ENCODE results near the gene MTPN.

MTPN gene

GRCh38 chr7:135886345-135887132 lies 90.6 kb downstream of the MTPN start:
- DNase-seq (ENCODE audit: extremely low read depth, insufficient read length) = no peak
- no peaks in the 10 kb centered on the region for H3K27me3 ChIP-seq (replicated peaks; ENCODE audit: control insufficient read depth, insufficient read depth, low read length)
- no peak overlapping the region for H3K4me3 ChIP-seq (replicated peaks; ENCODE audit: low read depth, low read length)
- TF ChIP-seq CTCF (IDR thresholded peaks at IDR 0.05; ENCODE audit: insufficient read depth, low read length, poor library complexity, severe bottlenecking) = no peak
- no peaks in the 10 kb centered on the region for H3K36me3 ChIP-seq (ENCODE audit: control insufficient read depth, insufficient read depth, low read length)

GRCh38 chr7:135884495-135885232 lies 92.5 kb downstream of the MTPN start:
- DNase-seq (ENCODE audit: extremely low read depth, insufficient read length) = no peak
- no peak for TF ChIP-seq CTCF (IDR thresholded peaks at IDR 0.05; ENCODE audit: insufficient read depth, low read length, poor library complexity, severe bottlenecking)
- no peaks in the 10 kb centered on the region for H3K36me3 ChIP-seq (ENCODE audit: control insufficient read depth, insufficient read depth, low read length)
- no peak overlapping the region for H3K4me3 ChIP-seq (replicated peaks; ENCODE audit: low read depth, low read length)
- H3K27me3 ChIP-seq (replicated peaks; ENCODE audit: control insufficient read depth, insufficient read depth, low read length) = no peaks in the 10 kb centered on the region

DNA sequence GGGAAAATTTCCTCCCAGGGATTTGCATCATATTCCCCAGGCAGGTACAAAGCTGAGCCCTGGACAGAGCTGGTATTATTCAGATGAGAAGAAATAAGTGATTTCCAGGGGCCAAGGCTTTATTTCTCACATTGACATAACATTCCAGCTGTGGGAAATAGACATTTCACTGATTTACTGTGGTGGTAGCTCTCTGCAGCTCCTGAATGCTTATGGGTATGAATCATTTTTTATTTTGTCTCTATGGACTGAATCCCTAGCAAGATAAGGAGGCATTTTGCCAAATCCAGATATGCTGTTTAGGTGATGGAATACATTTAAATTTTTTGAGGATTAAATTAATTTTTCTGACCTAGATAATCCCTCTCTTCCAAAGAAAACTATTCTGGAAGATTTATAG lies 97.9 kb downstream of the MTPN start:
- Histone ChIP-seq H3K36me3 (ENCODE audit: control insufficient read depth, insufficient read depth, low read length) (no peaks in the 10 kb centered on the region), H3K27me3 (replicated peaks; ENCODE audit: control insufficient read depth, insufficient read depth, low read length) (no peaks in the 10 kb centered on the region; the same call in 1 of the 2 replicates), H3K4me3 (replicated peaks; ENCODE audit: low read depth, low read length) (no peak overlapping the region)
- no peak for DNase-seq (ENCODE audit: extremely low read depth, insufficient read length)
- no peak for TF ChIP-seq CTCF (IDR thresholded peaks at IDR 0.05; ENCODE audit: insufficient read depth, low read length, poor library complexity, severe bottlenecking)

DNA sequence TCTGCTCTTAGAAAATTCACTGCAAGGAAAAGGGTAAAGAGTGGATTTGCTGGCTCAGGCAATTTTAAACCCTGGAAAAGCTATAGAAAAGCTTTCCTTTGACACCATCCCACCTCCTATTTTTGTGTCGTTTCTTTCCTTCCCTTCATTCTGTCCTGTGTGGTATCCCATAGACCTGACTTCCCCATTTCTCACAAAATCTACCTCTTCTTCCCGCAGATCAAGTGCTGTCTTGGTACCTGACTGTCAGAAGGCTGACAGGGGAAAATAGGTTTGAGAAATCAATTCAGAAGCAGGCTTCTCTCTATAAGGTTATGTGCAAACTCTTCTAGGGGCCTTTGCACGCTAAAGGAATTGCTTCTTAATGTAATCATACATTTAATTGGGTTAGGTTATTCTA lies 98.9 kb downstream of the MTPN start:
- no peak for TF ChIP-seq CTCF (IDR thresholded peaks at IDR 0.05; ENCODE audit: insufficient read depth, low read length, poor library complexity, severe bottlenecking)
- no peaks in the 10 kb centered on the region for H3K36me3 ChIP-seq (ENCODE audit: control insufficient read depth, insufficient read depth, low read length)
- H3K4me3 ChIP-seq (replicated peaks; ENCODE audit: low read depth, low read length) = no peak overlapping the region
- DNase-seq (ENCODE audit: extremely low read depth, insufficient read length) = no peak
- H3K27me3 ChIP-seq (replicated peaks; ENCODE audit: control insufficient read depth, insufficient read depth, low read length) = no peaks in the 10 kb centered on the region; the same call in 1 of the 2 replicates

DNA sequence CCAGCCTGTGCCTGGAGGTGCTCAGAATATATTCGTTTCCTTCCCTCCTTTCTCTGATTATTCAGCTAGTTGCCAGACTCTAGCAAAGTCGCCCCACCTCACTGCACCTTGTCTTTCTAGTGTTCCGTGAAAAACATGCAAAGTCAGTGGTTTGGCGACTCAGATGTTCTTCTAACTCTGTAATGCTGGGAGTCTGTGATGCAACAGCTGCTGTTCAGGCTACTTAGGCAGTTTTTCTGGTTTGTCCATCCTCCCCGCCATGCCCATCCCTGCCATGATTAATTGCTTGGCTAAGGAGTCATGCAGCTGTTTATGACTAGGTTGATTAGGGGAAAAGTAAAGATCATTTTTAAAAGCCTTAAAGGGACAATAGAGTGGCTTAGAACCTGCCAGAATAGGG lies 99.4 kb downstream of the MTPN start:
- no peaks in the 10 kb centered on the region for H3K36me3 ChIP-seq (ENCODE audit: control insufficient read depth, insufficient read depth, low read length)
- H3K4me3 ChIP-seq (replicated peaks; ENCODE audit: low read depth, low read length) = no peak overlapping the region
- no peak for TF ChIP-seq CTCF (IDR thresholded peaks at IDR 0.05; ENCODE audit: insufficient read depth, low read length, poor library complexity, severe bottlenecking)
- no peaks in the 10 kb centered on the region; the same call in 1 of the 2 replicates for H3K27me3 ChIP-seq (replicated peaks; ENCODE audit: control insufficient read depth, insufficient read depth, low read length)
- DNase-seq (ENCODE audit: extremely low read depth, insufficient read length) = no peak
